ENCODE results near the gene INPP5J. TPM values are rescaled to one million over a fixed set of nuclear protein-coding genes. Genes with fewer than 3 reads are reported as not detected.

INPP5J gene
- total and polyA plus RNA-seq, 2 experiments from 2014 or later = 3.4 to 5.6 TPM

DNA sequence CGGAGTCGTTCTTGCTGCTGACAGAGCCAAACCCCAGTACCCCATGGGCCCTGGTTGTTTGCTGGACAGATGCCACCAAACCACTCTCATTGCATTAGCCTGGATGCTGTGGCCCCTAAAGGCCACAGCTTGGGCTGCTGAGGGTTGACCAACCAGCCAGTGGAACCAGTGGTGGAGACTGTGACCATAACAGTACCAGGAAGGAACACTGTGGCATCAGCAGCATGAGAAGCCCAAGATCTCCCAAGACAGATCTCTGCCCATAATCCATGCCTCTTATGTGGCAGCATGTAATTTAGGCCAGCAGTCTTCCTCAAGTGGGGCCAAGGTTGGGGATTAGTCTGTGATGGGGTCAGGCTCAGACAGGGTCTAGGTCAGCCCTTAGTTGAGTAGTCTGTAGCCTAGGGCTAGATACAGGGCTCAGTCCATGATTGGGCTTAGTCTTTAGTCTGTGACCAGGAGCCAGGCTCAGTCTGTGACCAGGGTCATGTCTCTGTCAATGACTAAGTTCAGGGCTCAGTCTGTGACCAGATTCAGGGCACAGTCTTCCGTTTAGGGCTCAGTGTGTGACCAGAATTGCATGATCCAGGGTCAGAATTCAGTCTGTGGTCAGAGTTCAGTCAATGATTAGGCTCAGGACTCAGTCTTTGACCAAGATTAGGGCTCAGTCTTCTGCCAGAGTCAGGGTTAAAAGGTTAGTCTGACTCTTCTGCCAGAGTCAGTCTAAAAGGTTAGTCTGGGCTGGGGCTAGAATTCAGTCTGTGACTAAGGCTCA, 4.5 kb upstream of the INPP5J start:
- H2AFZ ChIP-seq = no peak overlapping the region
- no peaks in the 10 kb centered on the region for H3K27me3 ChIP-seq
- WGBS (ENCODE audit: low lambda C conversion rate, missing lambda C conversion rate) = 81% methylated on average over 3 of the region's 3 CpGs
- no peak for DNase-seq (ENCODE audit: low spot score)
- H3K79me2 ChIP-seq = no peaks in the 10 kb centered on the region
- H3K9me2 ChIP-seq (replicated peaks; ENCODE audit: insufficient read depth) = no peaks in the 10 kb centered on the region
- no peaks in the 10 kb centered on the region for H3K9me3 ChIP-seq (ENCODE audit: low read depth)
- H3K27ac ChIP-seq = no peak overlapping the region
- no peak for TF ChIP-seq EZH2phosphoT487 (IDR thresholded peaks at IDR 0.05; ENCODE audit: low read depth, severe bottlenecking, unreplicated experiment)
- H3K36me3 ChIP-seq (replicated peaks; ENCODE audit: insufficient read depth, low read depth) = no peaks in the 10 kb centered on the region
- no peak overlapping the region for H3K4me3 ChIP-seq
- H3K4me2 ChIP-seq = no peak overlapping the region
- H4K20me1 ChIP-seq (ENCODE audit: insufficient read depth, poor library complexity, severe bottlenecking) = no peaks in the 10 kb centered on the region
- H3K4me1 ChIP-seq (ENCODE audit: insufficient read depth) = peaks cover 16% of the 10 kb centered on the region

DNA sequence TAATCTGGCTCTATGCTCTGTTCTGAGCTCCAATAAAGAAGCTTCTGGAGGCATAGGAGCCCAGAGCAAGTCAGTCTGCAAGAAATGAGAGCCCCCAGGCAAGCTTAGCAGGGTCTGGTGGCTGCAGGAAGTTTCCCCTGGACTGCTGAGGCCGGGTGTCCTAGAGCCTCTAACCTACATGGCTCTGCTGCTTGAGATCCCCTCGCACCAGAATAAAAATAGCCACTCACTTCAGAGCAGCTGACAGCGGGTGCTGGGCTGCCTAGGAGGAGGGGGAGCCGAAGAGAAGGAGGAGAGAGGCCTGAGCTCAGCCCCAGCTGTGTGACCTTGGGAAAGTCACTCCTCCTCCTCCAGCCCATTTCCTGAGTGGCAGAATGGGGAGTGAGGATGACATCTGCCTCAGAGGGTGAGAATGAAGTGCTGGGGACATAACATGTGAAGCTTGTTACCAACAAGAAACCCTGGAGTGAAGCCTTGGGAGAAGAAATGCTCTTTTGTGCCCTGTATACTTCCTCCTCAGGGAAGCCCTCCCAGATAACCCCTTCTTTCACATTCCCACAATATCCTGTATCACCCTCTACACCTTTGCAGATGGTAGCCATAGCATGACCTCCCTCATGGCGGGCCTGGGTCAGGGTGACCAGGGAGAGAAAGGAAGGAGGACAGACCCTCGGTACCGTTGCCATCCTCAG, 3.6 kb upstream of the INPP5J start:
- no peak overlapping the region for H2AFZ ChIP-seq
- DNase-seq (ENCODE audit: low spot score) = no peak
- H3K9me2 ChIP-seq (replicated peaks; ENCODE audit: insufficient read depth) = no peaks in the 10 kb centered on the region
- H3K79me2 ChIP-seq = no peaks in the 10 kb centered on the region
- no peaks in the 10 kb centered on the region for H3K36me3 ChIP-seq (replicated peaks; ENCODE audit: insufficient read depth, low read depth)
- H3K27ac ChIP-seq = no peak overlapping the region
- WGBS (ENCODE audit: low lambda C conversion rate, missing lambda C conversion rate) = 75% methylated on average over 7 of the region's 7 CpGs
- H4K20me1 ChIP-seq (ENCODE audit: insufficient read depth, poor library complexity, severe bottlenecking) = no peaks in the 10 kb centered on the region
- H3K27me3 ChIP-seq = no peaks in the 10 kb centered on the region
- H3K4me2 ChIP-seq = no peak overlapping the region
- no peaks in the 10 kb centered on the region for H3K9me3 ChIP-seq (ENCODE audit: low read depth)
- peaks cover 17% of the 10 kb centered on the region for H3K4me1 ChIP-seq (ENCODE audit: insufficient read depth)
- H3K4me3 ChIP-seq = no peak overlapping the region
- TF ChIP-seq EZH2phosphoT487 (IDR thresholded peaks at IDR 0.05; ENCODE audit: low read depth, severe bottlenecking, unreplicated experiment) (no peak), EZH2 (IDR thresholded peaks at IDR 0.05; ENCODE audit: borderline replicate concordance) (no peak)
- TF ChIP-seq, protein P1, sequence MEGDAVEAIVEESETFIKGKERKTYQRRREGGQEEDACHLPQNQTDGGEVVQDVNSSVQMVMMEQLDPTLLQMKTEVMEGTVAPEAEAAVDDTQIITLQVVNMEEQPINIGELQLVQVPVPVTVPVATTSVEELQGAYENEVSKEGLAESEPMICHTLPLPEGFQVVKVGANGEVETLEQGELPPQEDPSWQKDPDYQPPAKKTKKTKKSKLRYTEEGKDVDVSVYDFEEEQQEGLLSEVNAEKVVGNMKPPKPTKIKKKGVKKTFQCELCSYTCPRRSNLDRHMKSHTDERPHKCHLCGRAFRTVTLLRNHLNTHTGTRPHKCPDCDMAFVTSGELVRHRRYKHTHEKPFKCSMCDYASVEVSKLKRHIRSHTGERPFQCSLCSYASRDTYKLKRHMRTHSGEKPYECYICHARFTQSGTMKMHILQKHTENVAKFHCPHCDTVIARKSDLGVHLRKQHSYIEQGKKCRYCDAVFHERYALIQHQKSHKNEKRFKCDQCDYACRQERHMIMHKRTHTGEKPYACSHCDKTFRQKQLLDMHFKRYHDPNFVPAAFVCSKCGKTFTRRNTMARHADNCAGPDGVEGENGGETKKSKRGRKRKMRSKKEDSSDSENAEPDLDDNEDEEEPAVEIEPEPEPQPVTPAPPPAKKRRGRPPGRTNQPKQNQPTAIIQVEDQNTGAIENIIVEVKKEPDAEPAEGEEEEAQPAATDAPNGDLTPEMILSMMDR (IDR thresholded peaks at IDR 0.05; ENCODE audit: poor library complexity) = no peak

DNA sequence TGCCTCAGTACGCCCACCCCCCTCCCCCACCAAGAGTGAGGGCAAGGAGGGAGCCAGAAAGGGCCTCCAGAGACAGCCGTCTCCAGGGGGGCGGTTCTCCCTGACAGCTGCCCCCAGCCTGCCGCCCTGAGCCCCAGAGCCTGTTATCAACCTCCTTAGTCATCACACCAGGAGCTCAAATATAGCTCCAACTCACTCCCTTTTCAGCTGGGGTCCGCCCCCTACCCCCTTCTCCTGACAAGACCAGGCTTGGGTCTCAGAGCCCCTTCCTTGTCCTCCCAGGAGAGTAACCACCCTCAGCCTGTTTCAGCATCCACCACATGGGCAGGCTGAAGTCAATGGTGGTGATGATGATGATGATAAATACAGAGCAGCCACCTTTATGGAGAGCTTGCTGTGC, 2.5 kb upstream of the INPP5J start:
- WGBS (ENCODE audit: low lambda C conversion rate, missing lambda C conversion rate) = 55% methylated on average over 5 of the region's 5 CpGs
- no peak for DNase-seq (ENCODE audit: low spot score)
- H3K36me3 ChIP-seq (replicated peaks; ENCODE audit: insufficient read depth, low read depth) = no peaks in the 10 kb centered on the region
- no peaks in the 10 kb centered on the region for H3K9me2 ChIP-seq (replicated peaks; ENCODE audit: insufficient read depth)
- TF ChIP-seq EZH2 (IDR thresholded peaks at IDR 0.05; ENCODE audit: borderline replicate concordance) (no peak), EZH2phosphoT487 (IDR thresholded peaks at IDR 0.05; ENCODE audit: low read depth, severe bottlenecking, unreplicated experiment) (no peak)
- TF ChIP-seq, protein P1 (IDR thresholded peaks at IDR 0.05; ENCODE audit: poor library complexity) = no peak
- H3K4me1 ChIP-seq (ENCODE audit: insufficient read depth) = peaks cover 17% of the 10 kb centered on the region
- H2AFZ ChIP-seq = no peak overlapping the region
- H3K9me3 ChIP-seq (ENCODE audit: low read depth) = no peaks in the 10 kb centered on the region
- H3K4me2 ChIP-seq = no peak overlapping the region
- no peak overlapping the region for H3K4me3 ChIP-seq
- H3K27me3 ChIP-seq = no peaks in the 10 kb centered on the region
- no peaks in the 10 kb centered on the region for H3K79me2 ChIP-seq
- no peak overlapping the region for H3K27ac ChIP-seq
- H4K20me1 ChIP-seq (ENCODE audit: insufficient read depth, poor library complexity, severe bottlenecking) = no peaks in the 10 kb centered on the region

DNA sequence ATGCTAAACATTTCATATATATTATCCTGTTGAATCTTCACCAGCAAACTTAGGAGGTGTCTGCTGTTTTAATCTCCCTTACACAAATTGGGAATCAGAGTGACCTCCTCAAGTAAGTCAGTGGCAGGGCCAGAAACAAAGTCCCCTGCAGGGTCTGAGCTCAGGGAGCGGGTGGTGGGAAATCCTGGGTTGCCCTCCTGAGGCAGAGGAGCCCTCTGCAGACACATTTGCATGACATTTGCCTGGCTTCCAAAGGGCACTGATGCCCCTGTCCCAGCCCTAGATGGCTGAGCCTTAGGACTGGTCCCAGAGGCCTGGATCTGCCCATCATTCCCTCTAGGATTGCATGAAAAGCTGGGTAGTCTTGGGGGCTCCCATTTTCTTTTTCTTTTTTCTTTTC, 2.1 kb upstream of the INPP5J start:
- no peaks in the 10 kb centered on the region for H3K27me3 ChIP-seq
- no peak overlapping the region for H2AFZ ChIP-seq
- no peak overlapping the region for H3K27ac ChIP-seq
- no peaks in the 10 kb centered on the region for H4K20me1 ChIP-seq (ENCODE audit: insufficient read depth, poor library complexity, severe bottlenecking)
- H3K9me3 ChIP-seq (ENCODE audit: low read depth) = no peaks in the 10 kb centered on the region
- no peaks in the 10 kb centered on the region for H3K9me2 ChIP-seq (replicated peaks; ENCODE audit: insufficient read depth)
- H3K4me3 ChIP-seq = no peak overlapping the region
- H3K36me3 ChIP-seq (replicated peaks; ENCODE audit: insufficient read depth, low read depth) = no peaks in the 10 kb centered on the region
- peaks cover 17% of the 10 kb centered on the region for H3K4me1 ChIP-seq (ENCODE audit: insufficient read depth)
- H3K79me2 ChIP-seq = no peaks in the 10 kb centered on the region
- WGBS (ENCODE audit: low lambda C conversion rate, missing lambda C conversion rate) = 94% methylated on average over 1 of the region's 1 CpG
- no peak for TF ChIP-seq EZH2phosphoT487 (IDR thresholded peaks at IDR 0.05; ENCODE audit: low read depth, severe bottlenecking, unreplicated experiment)
- TF ChIP-seq, protein P1 (IDR thresholded peaks at IDR 0.05; ENCODE audit: poor library complexity) = no peak
- no peak for TF ChIP-seq EZH2 (IDR thresholded peaks at IDR 0.05; ENCODE audit: borderline replicate concordance)
- no peak overlapping the region for H3K4me2 ChIP-seq
- no peak for DNase-seq (ENCODE audit: low spot score)

Measured in hepatocyte (in vitro differentiated cells).